T1000 (cell line): ENCODE results near the gene ARAP1.

Experiments used
- DNase-seq: peaks from one replicate; lab custom pipeline; 2025; ENCODE audit warnings: mixed read lengths; lab: John Stamatoyannopoulos, UW

Gene ARAP1

DNA sequence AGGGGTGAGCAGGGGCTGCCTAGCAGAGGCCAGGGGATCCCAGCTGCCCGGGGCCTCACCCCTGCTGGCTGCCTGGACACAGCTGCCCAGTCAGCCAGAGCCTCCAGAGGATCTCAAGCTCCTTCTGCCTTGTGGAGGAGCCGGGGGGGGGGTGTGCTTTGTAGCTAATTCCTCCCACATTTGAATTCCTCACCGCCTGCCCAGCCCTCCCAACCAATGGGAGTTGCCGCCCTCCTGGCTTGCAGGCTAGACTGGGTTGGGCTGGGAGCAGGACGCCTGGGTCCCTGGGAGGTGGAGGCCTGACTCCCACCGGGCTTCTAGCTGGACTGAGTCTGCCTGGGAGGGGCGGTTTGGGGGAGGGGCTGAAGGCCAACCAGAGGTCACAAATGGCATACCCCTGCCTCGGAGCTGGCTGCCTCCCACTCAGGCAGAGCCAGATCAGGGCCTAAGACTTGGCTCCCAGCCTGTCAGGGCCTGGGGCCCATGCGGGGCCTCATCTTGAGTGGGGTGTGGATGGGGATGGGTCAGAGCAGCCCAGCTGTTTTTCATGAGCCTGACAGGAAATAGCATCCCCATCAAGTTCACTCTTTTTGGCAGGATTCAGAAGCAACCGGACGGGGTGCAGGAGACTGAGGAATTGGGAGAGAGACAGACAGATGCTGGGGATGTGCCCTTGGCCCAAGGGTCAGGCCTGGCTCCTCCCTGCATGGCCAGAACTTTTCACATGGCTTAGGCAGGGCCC, 48.8 kb downstream of the ARAP1 start:
- no peak for DNase-seq

- no peak for DNase-seq
Measured at GRCh38 chr11:72702577-72703241, 49.5 kb downstream of the ARAP1 start.

- DNase-seq, result no peak
Measured at GRCh38 chr11:72702096-72702495, 50.1 kb downstream of the ARAP1 start.

DNA sequence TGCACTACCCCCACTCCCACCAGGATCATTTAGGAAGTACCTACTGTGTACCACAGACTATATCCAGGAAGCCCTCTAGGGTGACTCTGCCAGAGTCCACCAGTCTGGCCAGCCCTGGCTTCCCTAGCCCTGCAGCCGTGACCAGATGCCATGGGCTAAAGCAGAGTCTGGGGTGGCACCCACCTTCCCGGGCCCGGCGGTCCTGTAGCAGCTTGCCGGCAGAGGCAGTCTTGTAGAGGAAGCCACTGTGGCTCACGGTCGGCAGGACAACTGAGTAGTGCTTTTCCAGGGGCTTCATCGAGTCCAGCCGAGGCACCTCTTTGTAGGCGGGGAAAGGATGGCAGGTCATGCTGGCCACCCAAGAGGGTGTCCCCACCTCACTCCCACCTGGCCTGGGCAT, 50.7 kb downstream of the ARAP1 start:
- no peak for DNase-seq

- no peak for DNase-seq
Measured at GRCh38 chr11:72700146-72700545, 52.1 kb downstream of the ARAP1 start.

- DNase-seq, result no peak
Measured at GRCh38 chr11:72697814-72698213, 54.4 kb downstream of the ARAP1 start.

- DNase-seq, result no peak
Measured at GRCh38 chr11:72696866-72697700, 55.1 kb downstream of the ARAP1 start.

GRCh38 chr11:72695354-72695753, 56.9 kb downstream of the ARAP1 start:
- no peak for DNase-seq

GRCh38 chr11:72693271-72693968, 58.8 kb downstream of the ARAP1 start:
- no peak for DNase-seq

DNA sequence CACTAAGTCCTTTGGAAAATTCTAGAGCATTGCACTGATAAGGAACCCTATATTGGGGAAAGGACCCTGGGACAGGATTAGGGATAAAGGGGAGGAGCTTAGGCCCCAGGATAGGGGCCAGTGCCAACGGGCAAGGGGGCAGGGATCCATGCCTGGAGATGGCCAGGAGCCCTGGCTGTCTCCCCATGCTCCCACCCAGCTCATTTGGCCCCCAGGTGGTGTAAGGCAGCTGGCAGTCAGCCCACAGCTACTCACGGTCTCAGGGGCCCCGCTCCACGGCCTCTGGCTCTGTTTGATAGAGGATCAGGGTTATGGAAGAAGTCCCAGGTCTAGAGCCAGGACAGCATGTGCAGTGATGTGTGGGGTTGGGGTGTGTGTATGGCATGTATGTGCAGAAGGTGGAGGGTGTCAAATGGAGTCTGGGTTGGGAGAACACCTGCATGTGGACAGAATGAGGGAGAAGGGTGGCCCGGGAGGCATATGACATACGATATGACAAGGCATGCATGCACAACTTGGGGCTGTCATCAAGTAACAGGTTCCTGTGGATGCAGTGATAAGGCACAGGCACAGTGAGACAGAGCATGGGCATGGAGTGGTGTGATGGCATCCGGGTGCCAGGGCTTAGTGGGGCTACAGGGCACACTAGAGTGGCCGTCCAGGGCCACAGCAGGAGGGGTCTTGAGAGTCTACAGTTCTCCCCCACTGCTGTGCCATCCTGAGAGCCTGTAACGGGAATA, 59.5 kb downstream of the ARAP1 start:
- DNase-seq, result no peak

- DNase-seq, result no peak
Measured at GRCh38 chr11:72690166-72690565, 62.0 kb downstream of the ARAP1 start.

DNA sequence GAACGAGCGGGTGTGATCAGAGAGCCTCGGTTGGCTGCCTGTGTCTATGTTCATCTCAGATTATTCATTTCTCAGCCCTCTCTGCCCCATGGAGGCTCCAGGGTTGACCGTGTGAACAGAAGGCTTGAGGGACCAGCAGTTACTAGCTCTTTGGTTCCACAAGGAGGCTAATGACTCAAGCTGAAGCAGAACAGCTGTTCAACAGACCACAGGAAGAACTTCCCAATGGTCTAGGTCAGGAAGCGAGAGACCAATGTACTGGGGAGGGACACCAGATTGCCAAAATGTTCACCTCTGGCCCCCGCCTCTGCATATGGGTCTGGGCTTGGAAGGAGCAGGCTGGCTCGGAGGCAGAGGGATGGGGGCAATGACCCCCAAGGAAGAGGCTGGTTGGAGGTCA, 63.3 kb downstream of the ARAP1 start:
- no peak for DNase-seq

- DNase-seq, result no peak
Measured at GRCh38 chr11:72688486-72688885, 63.7 kb downstream of the ARAP1 start.

DNA sequence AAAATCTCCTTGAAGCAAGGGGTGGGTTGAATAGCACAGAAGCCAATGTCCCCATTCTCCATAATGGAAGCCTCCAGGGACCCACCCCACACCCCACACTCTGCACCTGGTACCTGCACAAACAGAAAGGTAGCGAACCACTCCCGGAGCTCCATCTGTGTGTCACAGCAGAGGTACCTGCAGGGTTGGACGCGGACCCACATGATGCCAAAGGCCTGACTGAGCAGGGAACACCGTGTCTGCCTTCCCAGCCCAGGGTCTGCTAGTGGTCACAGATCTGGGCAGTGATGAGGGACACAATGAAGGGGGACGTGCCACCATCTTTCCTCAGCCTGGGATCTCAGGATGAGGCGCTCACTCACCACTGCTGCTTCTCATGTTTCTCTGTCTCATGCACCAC, 64.9 kb downstream of the ARAP1 start:
- DNase-seq, result no peak

DNA sequence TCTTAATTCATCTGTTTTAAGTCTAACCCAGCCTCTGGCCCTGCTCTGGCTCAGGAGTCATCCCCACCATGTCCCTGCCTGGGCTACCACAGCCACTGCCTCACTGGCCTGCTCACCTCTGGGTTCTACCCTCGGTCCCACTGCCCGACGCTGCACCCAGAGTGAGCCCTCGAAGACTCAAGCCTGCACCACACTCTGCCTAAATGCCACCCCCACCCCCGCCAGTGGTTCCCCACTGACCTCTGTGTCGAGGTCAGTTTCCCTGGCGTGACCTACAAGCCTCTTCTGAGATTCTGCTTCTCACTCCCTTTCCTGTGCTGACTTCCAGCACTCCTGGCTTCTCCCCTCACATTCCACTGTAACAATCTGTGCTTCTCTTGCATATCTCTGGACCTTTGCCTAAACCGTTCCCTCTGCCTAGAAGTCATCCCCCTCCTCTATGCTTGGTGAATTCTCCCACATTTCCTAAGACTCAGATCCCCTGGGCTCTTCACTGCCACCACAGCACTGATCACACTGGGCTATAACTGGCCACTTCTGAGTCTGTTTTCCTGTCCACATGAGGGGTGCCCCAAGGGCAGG, 65.5 kb downstream of the ARAP1 start:
- no peak for DNase-seq

DNA sequence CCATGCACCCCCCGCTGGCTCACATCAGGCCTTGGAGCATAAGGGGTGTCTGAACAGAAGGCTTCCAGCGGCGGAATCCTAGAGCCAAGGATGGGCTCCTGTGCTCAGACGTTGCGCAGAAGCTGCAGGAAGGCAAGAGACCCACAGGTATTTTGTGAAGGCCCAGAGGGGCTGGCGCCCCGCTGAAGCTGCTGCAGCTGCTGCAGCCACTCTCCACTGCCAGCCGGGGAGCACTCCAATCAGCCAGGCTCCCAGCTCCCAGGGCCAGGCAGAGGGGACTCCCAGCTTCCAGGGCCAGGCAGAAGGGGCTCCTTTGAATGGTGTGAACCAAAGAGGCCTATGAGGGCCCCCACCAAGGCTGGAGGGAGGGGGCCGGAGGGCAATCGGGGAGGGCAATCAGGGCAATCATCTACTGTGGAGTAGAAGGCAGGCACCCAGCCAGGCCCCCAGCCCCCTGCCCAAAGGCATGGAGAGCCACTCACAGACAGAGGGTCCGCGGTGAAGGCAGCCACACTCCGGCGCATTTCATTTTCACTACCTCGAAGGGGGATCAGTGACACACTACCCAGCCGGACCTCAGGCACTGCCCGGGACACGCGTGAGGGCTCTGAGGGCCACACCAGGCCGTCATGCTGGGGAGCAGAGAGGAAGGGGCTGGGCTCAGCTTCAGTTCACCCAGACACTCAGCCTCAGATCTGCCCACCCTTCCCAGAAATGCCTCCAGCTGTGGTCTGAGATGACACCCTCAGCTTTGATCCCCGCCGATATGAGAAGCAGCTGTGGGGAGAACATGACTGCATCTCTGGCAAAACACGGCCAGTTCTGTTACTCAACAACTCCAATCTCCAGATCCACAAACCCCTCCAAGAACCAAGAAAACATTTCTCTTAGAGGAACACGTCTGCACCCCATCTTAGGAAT, 66.4 kb downstream of the ARAP1 start:
- no peak for DNase-seq

DNA sequence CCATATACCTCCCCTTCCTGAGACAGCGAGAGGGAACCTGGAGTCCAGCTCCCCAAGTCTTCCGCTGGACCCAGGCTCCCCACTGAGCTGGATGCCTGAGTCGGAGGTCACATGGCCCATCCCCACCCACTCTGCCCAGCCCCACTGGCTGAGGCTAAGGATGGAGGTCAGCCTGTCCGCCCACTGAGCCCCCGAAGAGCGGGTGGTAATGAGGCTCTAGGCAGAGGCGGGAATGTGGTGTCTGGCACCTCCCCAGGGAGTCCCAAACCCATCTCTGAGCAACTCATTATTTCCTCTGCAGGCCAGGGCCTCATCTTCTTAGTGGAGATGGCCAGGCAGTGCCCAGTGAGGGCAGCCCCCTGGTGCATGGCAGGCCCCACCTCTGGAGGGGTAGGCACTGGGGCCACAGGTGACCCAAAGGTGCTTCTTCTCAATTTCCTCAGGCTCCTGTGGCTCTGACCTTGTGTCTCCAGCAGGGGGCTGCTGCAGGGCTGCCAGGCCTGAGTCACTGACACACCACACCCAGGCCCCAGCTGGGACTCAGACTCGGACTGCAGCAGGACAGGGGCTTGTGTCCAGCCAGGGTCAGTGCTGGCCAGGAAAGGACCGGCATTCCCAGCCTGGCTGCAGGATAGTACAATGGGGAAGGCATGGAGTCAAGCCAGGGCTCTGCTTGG, 67.8 kb downstream of the ARAP1 start:
- peak; percentile 23 for DNase-seq

- peak; percentile 26 for DNase-seq
Measured at GRCh38 chr11:72683782-72684200, 68.4 kb downstream of the ARAP1 start.

- no peak for DNase-seq
Measured at GRCh38 chr11:72682858-72683243, 69.4 kb downstream of the ARAP1 start.
